GM18502 (cell line): ENCODE measurements around the gene C22orf39.

Experiments used
- ATAC-seq: cut with Tn5 transposase; IDR thresholded peaks from one replicate; pipeline ENCODE4 v1.9.1; 2021; ENCODE audit warnings: mild to moderate bottlenecking; ENCODE audit not compliant: unreplicated experiment, poor library complexity

The C22orf39 gene

GRCh38 chr22:19434401-19434800 lies 13.1 kb downstream of the C22orf39 start:
- ATAC-seq, result no peak

GRCh38 chr22:19432133-19432851 lies 15.2 kb downstream of the C22orf39 start, which contains the start of gene MRPL40:
Gene MRPL40, plus strand, starts transcription at chr22:19432545. Its CDS starts 10 bp downstream, at chr22:19432555.
- ATAC-seq, result peak; percentile 79

- ATAC-seq, result peak; percentile 47
Measured at GRCh38 chr22:19431649-19432132, 15.8 kb downstream of the C22orf39 start, which contains the start of gene HIRA. Gene HIRA, minus strand, starts transcription at chr22:19431733. Its CDS starts 257 bp downstream, at chr22:19431476.

GRCh38 chr22:19430890-19431541 lies 16.5 kb downstream of the C22orf39 start:
- peak; percentile 2 for ATAC-seq

GRCh38 chr22:19429950-19430889 lies 17.3 kb downstream of the C22orf39 start:
- ATAC-seq, result no peak

GRCh38 chr22:19424186-19424500 lies 23.4 kb downstream of the C22orf39 start:
- no peak for ATAC-seq

- no peak for ATAC-seq
Measured at GRCh38 chr22:19422440-19423301, 24.8 kb downstream of the C22orf39 start.

GRCh38 chr22:19420321-19420720 lies 27.2 kb downstream of the C22orf39 start:
- ATAC-seq, result no peak

GRCh38 chr22:19419464-19420178 lies 27.9 kb downstream of the C22orf39 start:
- no peak for ATAC-seq

GRCh38 chr22:19419086-19419463 lies 28.4 kb downstream of the C22orf39 start:
- ATAC-seq, result no peak

- no peak for ATAC-seq
Measured at GRCh38 chr22:19412923-19413322, 34.6 kb downstream of the C22orf39 start.

GRCh38 chr22:19412478-19412877 lies 35.0 kb downstream of the C22orf39 start:
- no peak for ATAC-seq

- no peak for ATAC-seq
Measured at GRCh38 chr22:19411690-19412045, 35.8 kb downstream of the C22orf39 start.

- no peak for ATAC-seq
Measured at GRCh38 chr22:19410941-19411689, 36.4 kb downstream of the C22orf39 start.

GRCh38 chr22:19407649-19408606 lies 39.6 kb downstream of the C22orf39 start:
- no peak for ATAC-seq

- ATAC-seq, result no peak
Measured at GRCh38 chr22:19406846-19407245, 40.7 kb downstream of the C22orf39 start.

- ATAC-seq, result no peak
Measured at GRCh38 chr22:19406281-19406811, 41.2 kb downstream of the C22orf39 start.
